GM21528 (cell line): ENCODE data around the gene CACNA2D4.
"Not testable (repeated sequence)": the region's sequence is repeated elsewhere in the genome, so short reads cannot be mapped to it uniquely, and the experiment has no call there.

Experiments
- ATAC-seq: cut with Tn5 transposase; IDR thresholded peaks from one replicate; pipeline ENCODE4 v1.9.1; 2021; ENCODE audit warnings: mild to moderate bottlenecking, moderate library complexity; ENCODE audit not compliant: unreplicated experiment, low FRiP score

Gene CACNA2D4

GRCh38 chr12:1820896-1821291 lies 97.6 kb downstream of the CACNA2D4 start:
- ATAC-seq, result no peak

GRCh38 chr12:1820191-1820895 lies 98.1 kb downstream of the CACNA2D4 start, which contains the start of gene LRTM2:
LRTM2 (plus strand) TSS chr12:1820565; CDS start chr12:1828149, 7,584 bp downstream.
- no peak for ATAC-seq

- no peak for ATAC-seq
These were observed 98.9 kb downstream of the CACNA2D4 start for GRCh38 chr12:1819571-1819970.

GRCh38 chr12:1819050-1819449 lies 99.4 kb downstream of the CACNA2D4 start:
- no peak for ATAC-seq

- ATAC-seq, result not testable (repeated sequence)
These were observed 100.5 kb downstream of the CACNA2D4 start for GRCh38 chr12:1817928-1818327.

- no peak for ATAC-seq
These were observed 101.6 kb downstream of the CACNA2D4 start for GRCh38 chr12:1816730-1817348.

GRCh38 chr12:1815814-1816729 lies 102.4 kb downstream of the CACNA2D4 start:
- no peak for ATAC-seq

- ATAC-seq, result no peak
These were observed 103.3 kb downstream of the CACNA2D4 start for GRCh38 chr12:1815108-1815507.

- no peak for ATAC-seq
These were observed 104.2 kb downstream of the CACNA2D4 start for GRCh38 chr12:1814266-1814665.

- no peak for ATAC-seq
These were observed 105.7 kb downstream of the CACNA2D4 start for GRCh38 chr12:1812650-1813302.

GRCh38 chr12:1811948-1812291 lies 106.5 kb downstream of the CACNA2D4 start:
- no peak for ATAC-seq

- ATAC-seq, result no peak
These were observed 107.0 kb downstream of the CACNA2D4 start for GRCh38 chr12:1811281-1811947.

GRCh38 chr12:1810931-1811280 lies 107.5 kb downstream of the CACNA2D4 start:
- ATAC-seq, result no peak

GRCh38 chr12:1810201-1810930 lies 108.1 kb downstream of the CACNA2D4 start:
- no peak for ATAC-seq

GRCh38 chr12:1809591-1810190 lies 108.8 kb downstream of the CACNA2D4 start:
- no peak for ATAC-seq

- ATAC-seq, result no peak
These were observed 109.5 kb downstream of the CACNA2D4 start for GRCh38 chr12:1808798-1809480.

GRCh38 chr12:1808036-1808797 lies 110.2 kb downstream of the CACNA2D4 start:
- no peak for ATAC-seq
